HEK293T (cell line): ENCODE results near the gene PASD1.

Experiments used
- BHLHE40 ChIP-seq: fragments of 450-650 bp; IDR thresholded peaks from 2 replicates; pipeline ENCODE4 v1.6.1; 2016; ENCODE audit warnings: mild to moderate bottlenecking, moderate library complexity, borderline replicate concordance
- CTBP1 ChIP-seq: fragments of 450-650 bp; IDR thresholded peaks from 2 replicates; pipeline ENCODE4 v1.6.1; 2016; ENCODE audit warnings: borderline replicate concordance
- ELF4 ChIP-seq: fragments of 450-650 bp; IDR thresholded peaks from 2 replicates; pipeline ENCODE4 v1.6.1; 2017; ENCODE audit warnings: antibody characterized with exemption
- FOXA1 ChIP-seq: fragments of 450-650 bp; IDR thresholded peaks from 2 replicates; pipeline ENCODE4 v1.6.1; 2016; ENCODE audit warnings: mild to moderate bottlenecking
- FOXK2 ChIP-seq: fragments of 450-650 bp; IDR thresholded peaks from 2 replicates; pipeline ENCODE4 v1.6.1; 2016; ENCODE audit warnings: mild to moderate bottlenecking
- FOXM1 ChIP-seq: fragments of 450-650 bp; IDR thresholded peaks from 2 replicates; pipeline ENCODE4 v1.6.1; 2017; ENCODE audit warnings: mild to moderate bottlenecking, borderline replicate concordance
- HDGF ChIP-seq: fragments of 450-650 bp; IDR thresholded peaks from 2 replicates; pipeline ENCODE4 v1.6.1; 2017; ENCODE audit warnings: antibody characterized with exemption, borderline replicate concordance
- NFRKB ChIP-seq: fragments of 450-650 bp; IDR thresholded peaks from 2 replicates; pipeline ENCODE4 v1.6.1; 2016; ENCODE audit warnings: mild to moderate bottlenecking, moderate library complexity
- SP1 ChIP-seq: fragments of 450-650 bp; IDR thresholded peaks from 2 replicates; pipeline ENCODE4 v1.6.1; 2017
- SUZ12 ChIP-seq: fragments of 450-650 bp; IDR thresholded peaks from 2 replicates; pipeline ENCODE4 v1.6.1; 2016; ENCODE audit warnings: mild to moderate bottlenecking
- TARDBP ChIP-seq: fragments of 450-650 bp; IDR thresholded peaks from 2 replicates; pipeline ENCODE4 v1.6.1; 2016

GRCh38 chrX:151604931-151605330 is 41.5 kb downstream of the PASD1 start:
- no peak for TF ChIP-seq SP1
- TF ChIP-seq NFRKB: no peak
- no peak for TF ChIP-seq ELF4
- no peak for TF ChIP-seq FOXM1
- TF ChIP-seq SUZ12: no peak
- TF ChIP-seq CTBP1: no peak
- TF ChIP-seq HDGF: no peak
- TF ChIP-seq FOXK2: no peak
- no peak for TF ChIP-seq TARDBP
- TF ChIP-seq BHLHE40: no peak
- TF ChIP-seq FOXA1: no peak
